Prostate gland (tissue), 2 donors: Measurements from ENCODE around the gene DZIP3.

Experiments used
- POLR2A ChIP-seq: fragments of 450-650 bp; IDR thresholded peaks from one replicate; pipeline ENCODE4 v1.6.1; 2016; ENCODE audit warnings: antibody characterized with exemption, mild to moderate bottlenecking
- TF ChIP-seq, protein P1 (sequence below), 4 experiments: fragments of 200-600 bp in 2 of 4; fragments of 450-650 bp in 2 of 4; sonication (generic) in 2 of 4; IDR thresholded peaks; 1 replicate in 3 of 4; 2 replicates in 1 of 4; pipeline ENCODE4 v1.5.1; 2016 to 2019; ENCODE audit warnings: antibody characterized with exemption in 4 of 4, mild to moderate bottlenecking in 2 of 4, moderate library complexity in 2 of 4

DNA sequence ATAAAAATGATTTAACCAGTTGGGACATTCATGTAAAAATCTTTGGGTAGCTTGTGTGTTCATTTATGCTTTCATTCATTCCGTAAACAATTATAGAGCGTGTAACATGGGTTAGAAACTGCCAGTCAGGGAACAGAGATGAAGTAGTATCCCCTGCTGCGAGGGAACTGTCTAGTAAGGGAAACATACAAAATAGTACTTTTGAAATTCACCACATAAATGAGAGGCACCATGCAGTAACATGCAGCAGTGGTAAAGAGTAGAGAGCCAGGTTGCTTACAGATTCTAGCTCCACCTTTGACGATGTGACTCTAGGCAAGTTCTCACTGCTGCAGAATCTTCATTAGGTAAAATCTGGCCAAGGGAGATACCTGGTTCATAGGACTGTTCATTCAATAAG, 938 bp downstream of the DZIP3 start:
- TF ChIP-seq, protein P1, sequence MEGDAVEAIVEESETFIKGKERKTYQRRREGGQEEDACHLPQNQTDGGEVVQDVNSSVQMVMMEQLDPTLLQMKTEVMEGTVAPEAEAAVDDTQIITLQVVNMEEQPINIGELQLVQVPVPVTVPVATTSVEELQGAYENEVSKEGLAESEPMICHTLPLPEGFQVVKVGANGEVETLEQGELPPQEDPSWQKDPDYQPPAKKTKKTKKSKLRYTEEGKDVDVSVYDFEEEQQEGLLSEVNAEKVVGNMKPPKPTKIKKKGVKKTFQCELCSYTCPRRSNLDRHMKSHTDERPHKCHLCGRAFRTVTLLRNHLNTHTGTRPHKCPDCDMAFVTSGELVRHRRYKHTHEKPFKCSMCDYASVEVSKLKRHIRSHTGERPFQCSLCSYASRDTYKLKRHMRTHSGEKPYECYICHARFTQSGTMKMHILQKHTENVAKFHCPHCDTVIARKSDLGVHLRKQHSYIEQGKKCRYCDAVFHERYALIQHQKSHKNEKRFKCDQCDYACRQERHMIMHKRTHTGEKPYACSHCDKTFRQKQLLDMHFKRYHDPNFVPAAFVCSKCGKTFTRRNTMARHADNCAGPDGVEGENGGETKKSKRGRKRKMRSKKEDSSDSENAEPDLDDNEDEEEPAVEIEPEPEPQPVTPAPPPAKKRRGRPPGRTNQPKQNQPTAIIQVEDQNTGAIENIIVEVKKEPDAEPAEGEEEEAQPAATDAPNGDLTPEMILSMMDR (IDR thresholded peaks at IDR 0.05), result no peak
- TF ChIP-seq POLR2A, result no peak
